Naive thymus-derived CD4-positive, alpha-beta T cell (primary cell): ENCODE measurements around the gene CHST7. TPM values are rescaled to one million over a fixed set of nuclear protein-coding genes. Genes with fewer than 3 reads are reported as not detected.

Experiments
- ATAC-seq: fragments of 150-1000 bp; cut with Tn5 transposase; 2 replicates; pipeline ENCODE4 v1.10.0; 2021; ENCODE audit warnings: mild to moderate bottlenecking, moderate library complexity
- CTCF ChIA-PET: fragments of 350-600 bp; sonication (Branson Sonifier 250); formaldehyde crosslinking; loops from one replicate; lab custom pipeline; 2021; ENCODE audit warnings: antibody characterized with exemption; lab: Charles Lee
- POLR2A ChIA-PET: fragments of 350-600 bp; sonication (Branson Sonifier 250); formaldehyde crosslinking; loops from one replicate; lab custom pipeline; 2021; ENCODE audit warnings: antibody characterized with exemption, inconsistent platforms; lab: Charles Lee
- DNase-seq, 9 donors: peaks; one replicate each; pipeline versions ENCODE4 v3.0.0 to v3.0.0-alpha.2; 2020 to 2022; ENCODE audit warnings: mixed read lengths in 1 of 9
- H3K27ac ChIP-seq: one replicate; pipeline ENCODE4 v1.7.0; 2013; ENCODE audit warnings: mild to moderate bottlenecking, low read depth, low read length, moderate library complexity
- H3K27me3 ChIP-seq, 2 donors: one replicate each; pipeline ENCODE4 v1.7.0; 2013; ENCODE audit warnings: low read length in 2 of 2, mild to moderate bottlenecking in 2 of 2, moderate library complexity in 2 of 2; ENCODE audit not compliant: control insufficient read depth in 2 of 2, insufficient read depth in 2 of 2
- H3K36me3 ChIP-seq, 3 experiments: 1 replicate in 2 of 3; 2 replicates in 1 of 3; pipeline ENCODE4 v1.7.0; 2013; ENCODE audit warnings: low read length in 3 of 3, mild to moderate bottlenecking in 3 of 3, moderate library complexity in 1 of 3; ENCODE audit not compliant: insufficient read depth in 3 of 3, control insufficient read depth in 2 of 3
- H3K4me1 ChIP-seq, 2 donors: one replicate each; pipeline ENCODE4 v1.7.0; 2013; ENCODE audit warnings: low read length in 2 of 2, mild to moderate bottlenecking in 2 of 2, moderate library complexity in 1 of 2; ENCODE audit not compliant: control insufficient read depth in 2 of 2, insufficient read depth in 2 of 2
- H3K4me3 ChIP-seq: 2 replicates; pipeline ENCODE4 v1.7.0; 2013; ENCODE audit warnings: mild to moderate bottlenecking, low read length
- H3K9me3 ChIP-seq, 3 experiments: 1 replicate in 2 of 3; 2 replicates in 1 of 3; pipeline ENCODE4 v1.7.0; 2013; ENCODE audit warnings: low read length in 3 of 3; ENCODE audit not compliant: control insufficient read depth in 2 of 3
- H3K27ac Mint-ChIP-seq, 9 donors: one replicate each; pipeline ENCODE4 v1.8.0; 2020 to 2022; ENCODE audit warnings: mixed read lengths in 9 of 9, mild to moderate bottlenecking in 8 of 9, moderate library complexity in 5 of 9, inconsistent platforms in 2 of 9
- H3K27me3 Mint-ChIP-seq, 5 donors: one replicate each; pipeline ENCODE4 v1.8.0; 2021 to 2022; ENCODE audit warnings: mixed read lengths in 5 of 5, mild to moderate bottlenecking in 1 of 5
- H3K36me3 Mint-ChIP-seq, 5 donors: one replicate each; pipeline ENCODE4 v1.8.0; 2020 to 2022; ENCODE audit warnings: mixed read lengths in 5 of 5, mild to moderate bottlenecking in 3 of 5, inconsistent platforms in 1 of 5
- H3K4me1 Mint-ChIP-seq, 7 donors: one replicate each; pipeline ENCODE4 v1.8.0; 2020 to 2022; ENCODE audit warnings: mixed read lengths in 7 of 7, mild to moderate bottlenecking in 3 of 7, inconsistent platforms in 1 of 7
- H3K4me3 Mint-ChIP-seq, 10 donors: one replicate each; pipeline ENCODE4 v1.8.0; 2020 to 2022; ENCODE audit warnings: mild to moderate bottlenecking in 10 of 10, mixed read lengths in 10 of 10, moderate library complexity in 6 of 10, inconsistent platforms in 2 of 10
- H3K9me3 Mint-ChIP-seq, 11 donors: one replicate each; pipeline ENCODE4 v1.8.0; 2020 to 2022; ENCODE audit warnings: mixed read lengths in 11 of 11, mild to moderate bottlenecking in 4 of 11, inconsistent platforms in 1 of 11, moderate library complexity in 1 of 11
- intact Hi-C, 2 donors: fragments of 100-400 bp; cut with micrococcal nuclease; formaldehyde crosslinking; loops; one replicate each; pipeline ENCODE4 v1.15.1; 2023
- polyA plus RNA-seq, 2 donors: library from polyadenylated mRNA; unstranded; fragments of 300-500 nt; fragmentation: Illumina TruSeq; gene quantifications; one replicate each; pipeline ENCODE4 v1.2.3, GENCODE V29; 2021
- total RNA-seq, 6 experiments: library from RNA in 5 of 6; stranded (reverse) in 5 of 6; gene quantifications; 1 replicate in 5 of 6; 2 replicates in 1 of 6; pipeline ENCODE4 v1.2.3 and lab custom pipeline; 2021 to 2026

The CHST7 gene
- total and polyA plus RNA-seq, 7 experiments from 2014 or later = 2.1 to 7.2 (median 3.0) TPM

- Mint-ChIP-seq H3K36me3 (peaks cover 0 to 2% (median 0%) of the 10 kb centered on the region in 5 donors), H3K27me3 (no peaks in the 10 kb centered on the region), H3K4me1 (no peaks in the 10 kb centered on the region), H3K4me3 (no peak overlapping the region), H3K9me3 (peaks cover 0 to 2% (median 0%) of the 10 kb centered on the region in 11 donors), H3K27ac (no peak overlapping the region)
- H3K9me3 ChIP-seq = no peaks in the 10 kb centered on the region
- intact Hi-C loops = loop anchor here (1.0 to 2.0 kb wide), 4 partner anchors 87 to 241 kb away; no protein-coding TSS in a partner anchor
- ChIA-PET POLR2A (no interaction called here), CTCF (no interaction called here)
- no peak for ATAC-seq
- no peak overlapping the region for H3K4me3 ChIP-seq
- no peak overlapping the region for H3K27ac ChIP-seq
- H3K27me3 ChIP-seq = no peaks in the 10 kb centered on the region
- H3K36me3 ChIP-seq = no peaks in the 10 kb centered on the region
- no peak for DNase-seq
- H3K4me1 ChIP-seq = no peaks in the 10 kb centered on the region
Measured at GRCh38 chrX:46554942-46555341, 18.6 kb upstream of the CHST7 start.

DNA sequence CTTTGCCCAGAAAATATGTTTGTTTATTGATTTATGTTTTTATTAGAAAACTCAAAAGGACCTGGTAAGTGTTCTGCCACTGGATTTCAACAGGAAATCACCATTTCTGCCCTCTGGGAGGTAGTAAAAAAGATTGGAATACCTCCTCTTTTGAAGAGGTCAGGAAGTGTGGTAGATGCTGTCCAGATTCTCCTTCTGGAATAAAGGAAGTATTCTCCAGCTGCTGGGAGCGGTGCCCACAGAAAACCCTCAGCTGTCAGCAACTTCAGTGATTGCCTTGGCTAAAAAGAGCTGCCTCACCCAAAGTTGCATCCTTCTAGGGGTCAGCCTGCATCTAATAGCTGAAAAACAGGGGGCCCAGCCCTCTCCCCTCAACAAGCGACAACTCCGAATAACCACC lies 14.5 kb upstream of the CHST7 start:
- Histone ChIP-seq H3K9me3 (no peaks in the 10 kb centered on the region), H3K27ac (no peak overlapping the region), H3K4me3 (no peak overlapping the region), H3K27me3 (no peaks in the 10 kb centered on the region), H3K4me1 (no peaks in the 10 kb centered on the region), H3K36me3 (no peaks in the 10 kb centered on the region)
- no peak for ATAC-seq
- H3K9me3 Mint-ChIP-seq = peaks cover 0 to 2% (median 0%) of the 10 kb centered on the region in 11 donors
- ChIA-PET CTCF (no interaction called here), POLR2A (no interaction called here)
- no peak overlapping the region for H3K27ac Mint-ChIP-seq
- H3K27me3 Mint-ChIP-seq = no peaks in the 10 kb centered on the region
- H3K36me3 Mint-ChIP-seq = peaks cover 0 to 3% (median 0%) of the 10 kb centered on the region in 5 donors
- no peak for DNase-seq
- intact Hi-C loops = no loop called here
- peaks cover 0 to 16% (median 0%) of the 10 kb centered on the region in 7 donors for H3K4me1 Mint-ChIP-seq
- no peak overlapping the region for H3K4me3 Mint-ChIP-seq

DNA sequence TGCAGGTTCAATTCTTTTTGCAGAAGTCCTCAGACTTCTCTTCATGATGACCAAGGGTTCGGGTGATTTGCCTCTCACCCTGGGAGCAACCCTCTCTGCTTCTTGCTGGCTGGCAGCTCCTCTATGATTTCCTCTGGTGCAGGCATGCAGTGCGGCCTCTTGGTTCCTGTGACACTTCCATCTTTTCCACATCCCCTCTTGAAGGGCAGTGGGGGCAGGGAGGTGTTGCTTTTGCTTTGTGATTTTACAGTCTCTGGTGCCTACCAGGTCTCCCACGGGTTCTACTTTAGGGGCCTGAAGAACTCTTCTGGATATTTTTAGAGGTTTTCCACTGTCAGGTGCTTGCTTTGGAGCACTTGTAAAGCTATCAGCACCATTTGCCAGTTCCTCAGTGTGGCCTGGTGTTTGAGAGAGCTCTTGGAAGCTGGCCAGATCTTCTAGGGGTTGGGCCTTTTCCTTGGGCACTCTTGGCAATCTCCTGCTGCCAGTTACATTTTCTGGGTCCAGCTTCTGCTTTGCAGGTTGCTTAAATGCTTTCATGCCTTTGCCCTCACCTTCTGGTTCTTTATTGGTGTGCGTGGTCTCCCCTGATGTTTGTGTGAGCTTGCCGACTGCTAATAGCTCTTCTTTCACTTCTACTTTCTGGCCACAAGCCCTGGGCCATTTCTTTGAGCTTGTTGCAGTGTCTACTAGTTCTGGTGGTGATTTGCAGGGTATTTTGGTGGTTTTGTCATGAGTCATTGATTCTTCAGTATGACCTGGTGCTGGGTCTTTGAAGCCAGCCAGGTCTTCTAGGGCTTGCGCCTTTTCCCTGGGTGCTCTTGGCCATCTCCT lies 11.5 kb upstream of the CHST7 start:
- Mint-ChIP-seq H3K27ac (peak overlapping the region in 1 of 9 donors; percentile 65), H3K36me3 (peaks cover 0 to 4% (median 2%) of the 10 kb centered on the region in 5 donors), H3K4me3 (peak overlapping the region in 1 of 10 donors; percentile 22), H3K27me3 (no peaks in the 10 kb centered on the region), H3K9me3 (peaks cover 0 to 1% (median 0%) of the 10 kb centered on the region in 11 donors), H3K4me1 (peaks cover 0 to 16% (median 0%) of the 10 kb centered on the region in 7 donors)
- H3K36me3 ChIP-seq = no peaks in the 10 kb centered on the region
- H3K27ac ChIP-seq = no peak overlapping the region
- ATAC-seq (peak; percentile 54), DNase-seq (no peak)
- intact Hi-C loops = no loop called here
- H3K4me3 ChIP-seq = no peak overlapping the region
- CTCF ChIA-PET = interaction anchor here (0.6 kb wide), 1 partner anchor 80 kb away, joined by 3 read pairs; no protein-coding TSS in a partner anchor
- H3K27me3 ChIP-seq = no peaks in the 10 kb centered on the region
- POLR2A ChIA-PET = no interaction called here
- no peaks in the 10 kb centered on the region for H3K9me3 ChIP-seq
- no peaks in the 10 kb centered on the region for H3K4me1 ChIP-seq

GRCh38 chrX:46567388-46567787 lies 6.2 kb upstream of the CHST7 start:
- Mint-ChIP-seq H3K36me3 (peaks cover 0 to 4% (median 2%) of the 10 kb centered on the region in 5 donors), H3K4me3 (no peak overlapping the region), H3K9me3 (no peaks in the 10 kb centered on the region), H3K27ac (peak overlapping the region in 1 of 9 donors; percentile 15), H3K4me1 (peaks cover 3 to 13% (median 7%) of the 10 kb centered on the region in 7 donors), H3K27me3 (no peaks in the 10 kb centered on the region)
- ChIA-PET POLR2A (no interaction called here), CTCF (no interaction called here)
- H3K36me3 ChIP-seq = no peaks in the 10 kb centered on the region
- no peaks in the 10 kb centered on the region for H3K27me3 ChIP-seq
- no peak overlapping the region for H3K4me3 ChIP-seq
- intact Hi-C loops = no loop called here
- H3K27ac ChIP-seq = no peak overlapping the region
- H3K9me3 ChIP-seq = no peaks in the 10 kb centered on the region
- no peak for DNase-seq
- ATAC-seq = no peak
- H3K4me1 ChIP-seq = peaks cover 0 to 3% of the 10 kb centered on the region in 2 donors

DNA sequence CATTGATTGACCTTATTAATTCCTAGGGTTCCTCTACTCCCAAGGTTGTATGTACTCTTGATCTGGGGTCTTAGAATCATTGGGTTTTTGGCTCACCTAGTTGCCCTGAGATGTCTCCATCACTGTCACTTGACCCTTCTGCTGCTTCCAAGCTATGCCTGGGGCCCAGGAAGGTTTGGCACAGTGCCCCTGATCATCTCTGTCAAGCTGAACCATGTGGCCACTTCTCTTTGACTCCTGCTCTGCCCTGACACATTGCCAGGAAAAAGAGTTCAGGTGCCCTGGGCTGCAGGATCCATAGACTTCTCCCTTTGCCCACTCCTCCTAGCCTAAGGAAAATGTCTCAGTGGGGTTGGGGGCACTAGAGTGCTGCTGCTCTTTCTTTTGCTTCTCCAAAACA lies 3.9 kb upstream of the CHST7 start:
- Mint-ChIP-seq H3K27ac (no peak overlapping the region), H3K36me3 (no peaks in the 10 kb centered on the region), H3K4me3 (no peak overlapping the region), H3K4me1 (peaks cover 2 to 17% (median 14%) of the 10 kb centered on the region in 7 donors), H3K27me3 (no peaks in the 10 kb centered on the region), H3K9me3 (no peaks in the 10 kb centered on the region)
- peaks cover 0 to 3% of the 10 kb centered on the region in 2 donors for H3K4me1 ChIP-seq
- DNase-seq (no peak), ATAC-seq (no peak)
- intact Hi-C loops = loop anchor here in 1 of 2 donors (5.0 kb wide), 2 partner anchors 118 to 1697 kb away; partner anchors contain the start of gene KDM6A
- H3K27me3 ChIP-seq = no peaks in the 10 kb centered on the region
- CTCF ChIA-PET = no interaction called here
- H3K36me3 ChIP-seq = no peaks in the 10 kb centered on the region
- no peak overlapping the region for H3K27ac ChIP-seq
- POLR2A ChIA-PET = interaction anchor here (0.6 kb wide), 1 partner anchor 81 kb away, joined by 3 read pairs; no protein-coding TSS in a partner anchor
- H3K4me3 ChIP-seq = no peak overlapping the region
- H3K9me3 ChIP-seq = no peaks in the 10 kb centered on the region

- no peaks in the 10 kb centered on the region for H3K27me3 ChIP-seq
- CTCF ChIA-PET = no interaction called here
- Mint-ChIP-seq H3K4me3 (peak overlapping the region in 6 of 10 donors; percentile 51 to 83 (median 74)), H3K27me3 (no peaks in the 10 kb centered on the region), H3K9me3 (no peaks in the 10 kb centered on the region), H3K27ac (peak overlapping the region in 4 of 9 donors; percentile 17 to 72 (median 49)), H3K36me3 (peaks cover 0 to 5% (median 0%) of the 10 kb centered on the region in 5 donors), H3K4me1 (peaks cover 11 to 30% (median 23%) of the 10 kb centered on the region in 7 donors)
- H3K9me3 ChIP-seq = no peaks in the 10 kb centered on the region
- H3K27ac ChIP-seq = no peak overlapping the region
- POLR2A ChIA-PET = interaction anchor here (1.2 kb wide), 1 partner anchor 16 kb away, joined by 8 read pairs; no protein-coding TSS in a partner anchor
- intact Hi-C loops = loop anchor here (1.0 to 5.0 kb wide), 5 partner anchors 40 to 1699 kb away; partner anchors contain the start of genes KDM6A (in 1 of the 2) and RP2 (in 1 of the 2)
- no peak overlapping the region for H3K4me3 ChIP-seq
- DNase-seq (no peak), ATAC-seq (no peak)
- H3K4me1 ChIP-seq = peaks cover 3 to 17% of the 10 kb centered on the region in 2 donors
- H3K36me3 ChIP-seq = no peaks in the 10 kb centered on the region
Measured at GRCh38 chrX:46571423-46572339, 1.9 kb upstream of the CHST7 start.
